Activated CD8-positive, alpha-beta T cell treated with anti-CD3 and anti-CD28 coated beads for 36 hours (primary cell): ENCODE results near the gene QPCTL. TPM values are rescaled to one million over a fixed set of nuclear protein-coding genes. Genes with fewer than 3 reads are reported as not detected.
A peak's percentile ranks its signal among the peaks of the same experiment; 100 is the strongest.
"Not testable (repeated sequence)": the region's sequence is repeated elsewhere in the genome, so short reads cannot be mapped to it uniquely, and the experiment has no call there.

ENCODE experiments used
- ATAC-seq: fragments of 200-7000 bp; cut with Tn5 transposase; one replicate; pipeline ENCODE4 v1.10.0; 2021; ENCODE audit warnings: mild to moderate bottlenecking, moderate library complexity
- CTCF ChIA-PET: fragments of 350-600 bp; sonication (Branson Sonifier 250); formaldehyde crosslinking; loops from one replicate; lab custom pipeline; 2021; ENCODE audit warnings: antibody characterized with exemption; lab: Charles Lee
- POLR2A ChIA-PET: fragments of 350-600 bp; sonication (Branson Sonifier 250); formaldehyde crosslinking; loops from one replicate; lab custom pipeline; 2021; ENCODE audit warnings: antibody characterized with exemption; lab: Charles Lee
- DNase-seq: peaks from one replicate; pipeline ENCODE4 v3.0.0-alpha.2; 2020
- H3K27ac Mint-ChIP-seq: one replicate; pipeline ENCODE4 v1.8.0; 2021; ENCODE audit warnings: mild to moderate bottlenecking, mixed read lengths
- H3K27me3 Mint-ChIP-seq: one replicate; pipeline ENCODE4 v1.8.0; 2021; ENCODE audit warnings: mixed read lengths
- H3K36me3 Mint-ChIP-seq: one replicate; pipeline ENCODE4 v1.8.0; 2021; ENCODE audit warnings: low read depth, mixed read lengths
- H3K4me1 Mint-ChIP-seq: one replicate; pipeline ENCODE4 v1.8.0; 2021; ENCODE audit warnings: low read depth, mixed read lengths
- H3K4me3 Mint-ChIP-seq: one replicate; pipeline ENCODE4 v1.8.0; 2021; ENCODE audit warnings: mild to moderate bottlenecking, moderate library complexity, mixed read lengths
- H3K9me3 Mint-ChIP-seq: one replicate; pipeline ENCODE4 v1.8.0; 2021; ENCODE audit warnings: mixed read lengths
- CTCF ChIP-seq: fragments of 200-600 bp; IDR thresholded peaks from one replicate; pipeline ENCODE4 v1.8.0; 2022; ENCODE audit warnings: antibody characterized with exemption, mild to moderate bottlenecking
- intact Hi-C: fragments of 100-400 bp; cut with micrococcal nuclease; formaldehyde crosslinking; loops from one replicate; pipeline ENCODE4 v1.10.0; 2022
- total RNA-seq, 2 experiments: library from RNA; stranded (reverse); gene quantifications; one replicate each; pipeline ENCODE4 v1.2.3, GENCODE V29; 2021

QPCTL gene
- total RNA-seq, 2 experiments from 2014 or later: 31.6 to 31.7 TPM

- H3K36me3 Mint-ChIP-seq: peaks cover 23% of the 10 kb centered on the region
- H3K9me3 Mint-ChIP-seq: no peaks in the 10 kb centered on the region
- ChIA-PET POLR2A (interaction anchor here (0.6 to 5.1 kb wide), 12 partner anchors 10 to 75 kb away, joined by 3 to 40 read pairs (median 4); partner anchors contain the start of genes FBXO46, QPCTL and SNRPD2), CTCF (interaction anchor here (0.8 to 4.8 kb wide), 9 partner anchors 9 to 122 kb away, joined by 3 to 62 read pairs (median 5); partner anchors contain the start of genes FBXO46, QPCTL, SIX5 and SNRPD2)
- H3K27ac Mint-ChIP-seq: peak overlapping the region; percentile 93
- TF ChIP-seq CTCF: no peak
- H3K4me3 Mint-ChIP-seq: peak overlapping the region; percentile 95
- ATAC-seq (no peak), DNase-seq (peak; percentile 19)
- H3K4me1 Mint-ChIP-seq: peaks cover 33% of the 10 kb centered on the region
- no peaks in the 10 kb centered on the region for H3K27me3 Mint-ChIP-seq
- intact Hi-C loops: no loop called here
These were observed 24.1 kb downstream of the QPCTL start for GRCh38 chr19:45716359-45717130.

GRCh38 chr19:45717131-45717982 lies 24.9 kb downstream of the QPCTL start:
- peak; percentile 97 for ATAC-seq

GRCh38 chr19:45717983-45718650 lies 25.7 kb downstream of the QPCTL start:
- H3K4me1 Mint-ChIP-seq: peaks cover 34% of the 10 kb centered on the region
- no peaks in the 10 kb centered on the region for H3K27me3 Mint-ChIP-seq
- H3K4me3 Mint-ChIP-seq: peak overlapping the region; percentile 95
- intact Hi-C loops: no loop called here
- DNase-seq: no peak
- ChIA-PET POLR2A (interaction anchor here (1.1 to 5.1 kb wide), 9 partner anchors 9 to 76 kb away, joined by 3 to 40 read pairs (median 4); partner anchors contain the start of genes FBXO46, QPCTL and SNRPD2), CTCF (interaction anchor here (0.9 to 4.8 kb wide), 7 partner anchors 8 to 240 kb away, joined by 3 to 62 read pairs (median 7); partner anchors contain the start of genes FBXO46, QPCTL, SIX5 and SNRPD2)
- no peaks in the 10 kb centered on the region for H3K9me3 Mint-ChIP-seq
- H3K27ac Mint-ChIP-seq: peak overlapping the region; percentile 93
- H3K36me3 Mint-ChIP-seq: peaks cover 23% of the 10 kb centered on the region
- no peak for ATAC-seq
- no peak for TF ChIP-seq CTCF

More at GRCh38 chr19:45717131-45717982, 24.9 kb downstream of the QPCTL start:
- peak overlapping the region; percentile 95 for H3K4me3 Mint-ChIP-seq
- peak; percentile 99 for DNase-seq
- intact Hi-C loops: no loop called here
- peak overlapping the region; percentile 93 for H3K27ac Mint-ChIP-seq
- H3K4me1 Mint-ChIP-seq: peaks cover 33% of the 10 kb centered on the region
- TF ChIP-seq CTCF: no peak
- peaks cover 23% of the 10 kb centered on the region for H3K36me3 Mint-ChIP-seq
- no peaks in the 10 kb centered on the region for H3K9me3 Mint-ChIP-seq
- CTCF ChIA-PET: interaction anchor here (0.6 to 4.8 kb wide), 12 partner anchors 8 to 239 kb away, joined by 3 to 62 read pairs (median 4); partner anchors contain the start of genes FBXO46, QPCTL, SIX5 and SNRPD2
- POLR2A ChIA-PET: interaction anchor here (0.6 to 5.1 kb wide), 10 partner anchors 9 to 76 kb away, joined by 3 to 40 read pairs (median 4); partner anchors contain the start of genes FBXO46, QPCTL and SNRPD2
- H3K27me3 Mint-ChIP-seq: no peaks in the 10 kb centered on the region

- H3K4me3 Mint-ChIP-seq, H3K9me3 Mint-ChIP-seq, H3K27me3 Mint-ChIP-seq, DNase-seq, intact Hi-C loops, H3K27ac Mint-ChIP-seq, ATAC-seq: not testable (repeated sequence)
- ChIA-PET POLR2A (interaction anchor here (1.0 to 1.5 kb wide), 3 partner anchors 9 to 166 kb away, joined by 3 to 6 read pairs (median 3); partner anchors contain the start of gene IRF2BP1), CTCF (interaction anchor here (1.3 kb wide), 1 partner anchor 43 kb away, joined by 3 read pairs; no protein-coding TSS in a partner anchor)
- peaks cover 37% of the 10 kb centered on the region for H3K4me1 Mint-ChIP-seq
- H3K36me3 Mint-ChIP-seq: peaks cover 33% of the 10 kb centered on the region
These were observed 27.6 kb downstream of the QPCTL start for GRCh38 chr19:45720065-45720464.

GRCh38 chr19:45728683-45729082 lies 36.2 kb downstream of the QPCTL start:
- H3K4me3 Mint-ChIP-seq, DNase-seq, ATAC-seq, H3K27ac Mint-ChIP-seq, CTCF ChIA-PET, intact Hi-C loops, H3K36me3 Mint-ChIP-seq, H3K9me3 Mint-ChIP-seq, H3K27me3 Mint-ChIP-seq: not testable (repeated sequence)
- H3K4me1 Mint-ChIP-seq: peaks cover 30% of the 10 kb centered on the region
- POLR2A ChIA-PET: interaction anchor here (0.6 to 3.7 kb wide), 3 partner anchors 9 to 71 kb away, joined by 3 to 23 read pairs (median 6); no protein-coding TSS in a partner anchor
